ENCODE results near the gene SUFU.

DNA sequence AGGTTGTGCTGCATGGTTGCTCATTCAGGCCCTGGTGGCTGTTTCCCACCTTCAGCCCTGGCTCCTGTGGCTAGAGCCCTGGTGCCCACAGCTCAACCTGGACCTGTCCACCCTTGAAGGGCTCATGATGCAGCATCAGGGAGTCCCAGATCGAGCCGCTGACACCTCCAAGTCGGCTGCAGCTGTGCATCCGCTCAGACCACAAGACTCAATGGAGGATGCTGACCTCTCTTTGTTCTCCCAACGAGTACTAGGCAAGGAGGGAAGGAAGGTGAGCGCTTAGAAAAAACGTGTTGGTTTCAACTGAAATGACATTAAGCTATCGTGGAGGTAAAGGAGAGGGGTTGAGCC lies 43.0 kb upstream of the SUFU start:
- TF ChIP-seq TARDBP (IDR thresholded peaks at IDR 0.05), result no peak
- TF ChIP-seq, protein P1, sequence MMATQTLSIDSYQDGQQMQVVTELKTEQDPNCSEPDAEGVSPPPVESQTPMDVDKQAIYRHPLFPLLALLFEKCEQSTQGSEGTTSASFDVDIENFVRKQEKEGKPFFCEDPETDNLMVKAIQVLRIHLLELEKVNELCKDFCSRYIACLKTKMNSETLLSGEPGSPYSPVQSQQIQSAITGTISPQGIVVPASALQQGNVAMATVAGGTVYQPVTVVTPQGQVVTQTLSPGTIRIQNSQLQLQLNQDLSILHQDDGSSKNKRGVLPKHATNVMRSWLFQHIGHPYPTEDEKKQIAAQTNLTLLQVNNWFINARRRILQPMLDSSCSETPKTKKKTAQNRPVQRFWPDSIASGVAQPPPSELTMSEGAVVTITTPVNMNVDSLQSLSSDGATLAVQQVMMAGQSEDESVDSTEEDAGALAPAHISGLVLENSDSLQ (IDR thresholded peaks at IDR 0.05), result no peak
